OCI-LY7 (cell line): ENCODE results near the gene ZC3H8. TPM values are rescaled to one million over a fixed set of nuclear protein-coding genes. Genes with fewer than 3 reads are reported as not detected.

ENCODE experiments used
- BruUV-seq: library from RNA; stranded (reverse); fragments of 400-500 nt; replicated peaks from 2 replicates; lab custom pipeline; 2021; lab: Mats Ljungman, UMichigan
- CTCF ChIA-PET: fragments of 300-600 bp; sonication (Branson Sonifier 250); formaldehyde crosslinking; loops from one replicate; lab custom pipeline; 2022; ENCODE audit warnings: antibody characterized with exemption; ENCODE audit not compliant: unreplicated experiment; lab: Charles Lee
- POLR2A ChIA-PET: fragments of 300-600 bp; sonication (Branson Sonifier 250); formaldehyde crosslinking; loops from one replicate; lab custom pipeline; 2022; ENCODE audit warnings: antibody characterized with exemption; lab: Charles Lee
- DNase-seq: peaks from one replicate; pipeline ENCODE4 v3.0.0-alpha.2; 2015; ENCODE audit warnings: low spot score
- H2AFZ ChIP-seq: fragments of 200-600 bp; sonication (generic), shearing (Covaris generic); 2 replicates; pipeline ENCODE4 v1.6.1; 2014; ENCODE audit warnings: mild to moderate bottlenecking, antibody characterized with exemption, low read length, moderate library complexity
- H3K27ac ChIP-seq: fragments of 200-600 bp; sonication (generic); 2 replicates; pipeline ENCODE4 v1.5.1; 2014; ENCODE audit warnings: mixed run types, low read depth, mild to moderate bottlenecking, moderate library complexity, low read length, inconsistent platforms; ENCODE audit not compliant: poor library complexity, severe bottlenecking
- H3K36me3 ChIP-seq: fragments of 200-600 bp; sonication (generic); 2 replicates; pipeline ENCODE4 v1.6.1; 2014; ENCODE audit warnings: mild to moderate bottlenecking, antibody characterized with exemption, low read length, moderate library complexity, mixed read lengths; ENCODE audit not compliant: insufficient read depth
- H3K4me1 ChIP-seq: fragments of 200-600 bp; sonication (generic); 2 replicates; pipeline ENCODE4 v1.5.1; 2014; ENCODE audit warnings: mild to moderate bottlenecking, low read length; ENCODE audit not compliant: insufficient read depth, poor library complexity, severe bottlenecking
- H3K4me2 ChIP-seq: fragments of 200-600 bp; sonication (generic); 2 replicates; pipeline ENCODE4 v1.6.1; 2014; ENCODE audit warnings: mild to moderate bottlenecking, low read length
- H3K4me3 ChIP-seq: fragments of 200-600 bp; sonication (generic); 2 replicates; pipeline ENCODE4 v1.5.1; 2014; ENCODE audit warnings: mild to moderate bottlenecking, low read depth, low read length; ENCODE audit not compliant: poor library complexity, severe bottlenecking
- H3K79me2 ChIP-seq: fragments of 200-600 bp; sonication (generic); 2 replicates; pipeline ENCODE4 v1.6.1; 2016; ENCODE audit warnings: low read depth, mild to moderate bottlenecking, low read length, moderate library complexity, mixed read lengths; ENCODE audit not compliant: insufficient read depth
- H3K9me2 ChIP-seq: fragments of 200-600 bp; sonication (generic); 2 replicates; pipeline ENCODE4 v1.6.1; 2016; ENCODE audit warnings: mild to moderate bottlenecking, low read length, mixed read lengths; ENCODE audit not compliant: insufficient read depth
- H3K9me3 ChIP-seq: fragments of 200-600 bp; sonication (generic); 2 replicates; pipeline ENCODE4 v1.6.1; 2014; ENCODE audit warnings: mild to moderate bottlenecking, mixed run types, low read length, mixed read lengths
- H4K20me1 ChIP-seq: fragments of 200-600 bp; sonication (generic); 2 replicates; pipeline ENCODE4 v1.6.1; 2014; ENCODE audit warnings: mild to moderate bottlenecking, antibody characterized with exemption, low read length, moderate library complexity, mixed read lengths; ENCODE audit not compliant: insufficient read depth
- EZH2phosphoT487 ChIP-seq: fragments of 200-600 bp; sonication (generic); IDR thresholded peaks from 2 replicates; pipeline ENCODE4 v1.6.1; 2018; ENCODE audit warnings: low read depth, borderline replicate concordance, mild to moderate bottlenecking, mixed run types, antibody characterized with exemption, low read length, moderate library complexity, mixed read lengths
- intact Hi-C: fragments of 100-400 bp; cut with micrococcal nuclease; formaldehyde crosslinking; loops from one replicate; pipeline ENCODE4 v1.10.0; 2022; ENCODE audit not compliant: unreplicated experiment
- total RNA-seq, 2 experiments: library from RNA; depleted of rRNA in 1 of 2; stranded (reverse); fragments of >200 nt in 1 of 2; shearing (Covaris generic) in 1 of 2; gene quantifications; 2 replicates each; pipeline ENCODE4 v1.2.3, GENCODE V29; 2014 to 2022
- TF ChIP-seq, protein P1 (sequence below): fragments of 200-600 bp; sonication (generic); conservative IDR thresholded peaks from 2 replicates; pipeline ENCODE4 v1.5.1; 2014; ENCODE audit warnings: mild to moderate bottlenecking, antibody characterized with exemption, low read length, moderate library complexity, mixed read lengths

Gene ZC3H8
- total RNA-seq, 2 experiments from 2014 or later: 15.0 to 23.8 TPM

DNA sequence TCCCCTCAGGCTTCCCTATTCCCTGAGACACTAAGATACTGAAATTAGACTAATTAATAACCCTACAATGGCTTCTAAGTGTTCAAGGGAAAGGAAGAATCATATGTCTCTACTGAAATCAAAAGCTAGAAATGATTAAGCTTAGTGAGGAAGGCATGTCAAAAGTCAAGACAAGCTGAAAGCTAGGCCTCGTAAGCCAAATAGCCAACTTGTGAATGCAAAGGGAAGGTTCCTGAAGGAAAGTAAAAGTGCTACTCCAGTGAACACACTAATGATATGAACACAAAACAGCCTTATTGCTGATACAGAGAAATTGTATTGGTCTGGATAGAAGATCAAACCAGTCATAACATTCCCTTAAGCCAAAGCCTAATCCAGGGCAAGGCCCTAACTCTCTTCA is 10.0 kb downstream of the ZC3H8 start:
- no TSS peak for BruUV-seq
- CTCF ChIA-PET: no interaction called here
- no peak for DNase-seq
- POLR2A ChIA-PET: interaction anchor here (0.6 kb wide), 1 partner anchor 13 kb away, joined by 3 read pairs; no protein-coding TSS in a partner anchor
- TF ChIP-seq EZH2phosphoT487: no peak
- TF ChIP-seq, protein P1, sequence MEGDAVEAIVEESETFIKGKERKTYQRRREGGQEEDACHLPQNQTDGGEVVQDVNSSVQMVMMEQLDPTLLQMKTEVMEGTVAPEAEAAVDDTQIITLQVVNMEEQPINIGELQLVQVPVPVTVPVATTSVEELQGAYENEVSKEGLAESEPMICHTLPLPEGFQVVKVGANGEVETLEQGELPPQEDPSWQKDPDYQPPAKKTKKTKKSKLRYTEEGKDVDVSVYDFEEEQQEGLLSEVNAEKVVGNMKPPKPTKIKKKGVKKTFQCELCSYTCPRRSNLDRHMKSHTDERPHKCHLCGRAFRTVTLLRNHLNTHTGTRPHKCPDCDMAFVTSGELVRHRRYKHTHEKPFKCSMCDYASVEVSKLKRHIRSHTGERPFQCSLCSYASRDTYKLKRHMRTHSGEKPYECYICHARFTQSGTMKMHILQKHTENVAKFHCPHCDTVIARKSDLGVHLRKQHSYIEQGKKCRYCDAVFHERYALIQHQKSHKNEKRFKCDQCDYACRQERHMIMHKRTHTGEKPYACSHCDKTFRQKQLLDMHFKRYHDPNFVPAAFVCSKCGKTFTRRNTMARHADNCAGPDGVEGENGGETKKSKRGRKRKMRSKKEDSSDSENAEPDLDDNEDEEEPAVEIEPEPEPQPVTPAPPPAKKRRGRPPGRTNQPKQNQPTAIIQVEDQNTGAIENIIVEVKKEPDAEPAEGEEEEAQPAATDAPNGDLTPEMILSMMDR: no peak
- H3K27ac ChIP-seq: no peak overlapping the region
- peaks cover 93% of the 10 kb centered on the region for H3K36me3 ChIP-seq
- no peaks in the 10 kb centered on the region for H3K9me3 ChIP-seq
- no peak overlapping the region for H3K4me2 ChIP-seq
- no peaks in the 10 kb centered on the region for H3K4me1 ChIP-seq
- no peaks in the 10 kb centered on the region for H3K9me2 ChIP-seq
- no peak overlapping the region for H3K4me3 ChIP-seq
- intact Hi-C loops: no loop called here
- no peaks in the 10 kb centered on the region for H4K20me1 ChIP-seq
- H2AFZ ChIP-seq: no peak overlapping the region
- no peaks in the 10 kb centered on the region; the same call in 1 of the 2 replicates for H3K79me2 ChIP-seq

DNA sequence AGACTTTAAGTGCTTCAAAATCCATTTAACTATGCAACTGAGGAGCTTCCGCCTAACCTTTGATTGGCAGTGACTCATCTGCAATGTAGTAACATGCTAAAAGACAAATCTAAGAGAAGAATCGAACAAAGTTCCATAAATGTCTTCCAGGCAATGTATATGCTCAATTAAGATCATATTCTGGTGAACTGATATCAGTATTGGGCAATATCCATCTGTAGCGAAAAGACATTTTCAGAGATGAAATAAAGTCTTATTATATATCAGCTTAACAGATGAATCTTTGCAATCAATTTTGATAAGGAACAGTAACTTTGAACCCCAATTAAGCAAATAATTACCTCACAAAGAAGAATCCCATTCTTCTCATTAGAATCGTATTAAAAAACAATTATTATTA is 11.6 kb downstream of the ZC3H8 start:
- Histone ChIP-seq H3K4me1 (no peaks in the 10 kb centered on the region), H3K36me3 (peaks cover 77% of the 10 kb centered on the region), H3K9me2 (no peaks in the 10 kb centered on the region), H4K20me1 (no peaks in the 10 kb centered on the region), H3K27ac (no peak overlapping the region), H3K4me2 (no peak overlapping the region), H3K4me3 (no peak overlapping the region), H2AFZ (no peak overlapping the region), H3K79me2 (no peaks in the 10 kb centered on the region; the same call in 1 of the 2 replicates), H3K9me3 (no peaks in the 10 kb centered on the region)
- DNase-seq: no peak
- POLR2A ChIA-PET: interaction anchor here (0.6 to 1.8 kb wide), 5 partner anchors 9 to 1194 kb away, joined by 3 to 5 read pairs (median 4); partner anchors contain the start of gene ZC3H8
- intact Hi-C loops: no loop called here
- BruUV-seq: no TSS peak
- CTCF ChIA-PET: no interaction called here
- TF ChIP-seq EZH2phosphoT487: no peak
- TF ChIP-seq, protein P1: no peak

DNA sequence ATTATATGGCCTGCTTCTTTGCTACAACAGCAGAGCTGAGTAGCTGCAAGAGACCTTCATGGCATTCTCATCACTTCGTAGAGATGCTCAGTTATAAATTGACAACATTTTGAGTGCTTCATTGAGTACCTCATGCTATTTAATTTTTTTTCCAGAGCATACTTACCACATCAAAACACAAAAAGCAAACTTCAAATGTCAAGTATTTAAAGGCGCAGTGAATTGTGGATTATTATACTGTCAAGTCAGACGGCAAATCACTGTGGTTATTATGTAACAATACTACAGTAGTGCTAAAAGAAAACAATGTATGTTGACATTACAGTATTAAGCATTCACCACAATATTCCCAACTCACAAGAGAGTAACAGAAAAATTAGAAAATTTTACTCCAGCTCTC is 12.5 kb downstream of the ZC3H8 start:
- Histone ChIP-seq H2AFZ (no peak overlapping the region), H3K36me3 (peaks cover 68% of the 10 kb centered on the region), H3K9me2 (no peaks in the 10 kb centered on the region), H3K4me1 (no peaks in the 10 kb centered on the region), H3K4me2 (no peak overlapping the region), H3K79me2 (no peaks in the 10 kb centered on the region; the same call in 1 of the 2 replicates), H4K20me1 (no peaks in the 10 kb centered on the region), H3K9me3 (no peaks in the 10 kb centered on the region), H3K27ac (no peak overlapping the region), H3K4me3 (no peak overlapping the region)
- POLR2A ChIA-PET: interaction anchor here (0.7 to 1.8 kb wide), 4 partner anchors 10 to 1193 kb away, joined by 3 to 5 read pairs (median 4); partner anchors contain the start of gene ZC3H8
- intact Hi-C loops: no loop called here
- no peak for TF ChIP-seq EZH2phosphoT487
- TF ChIP-seq, protein P1: no peak
- BruUV-seq: no TSS peak
- DNase-seq: no peak
- CTCF ChIA-PET: no interaction called here
